GM12878 (cell line): Measurements from ENCODE around the gene CHKA. TPM values are rescaled to one million over a fixed set of nuclear protein-coding genes. Genes with fewer than 3 reads are reported as not detected.

ENCODE experiments used
- ATAC-seq: fragments of 200-7000 bp; cut with Tn5 transposase; 3 replicates; pipeline ENCODE4 v1.9.1; 2020; ENCODE audit warnings: mild to moderate bottlenecking, moderate library complexity
- BruUV-seq: library from RNA; stranded (reverse); fragments of 400-500 nt; replicated peaks from 2 replicates; lab custom pipeline; 2021; lab: Mats Ljungman, UMichigan
- CTCF ChIA-PET: fragments of 300-600 bp; sonication (Branson Sonifier 250); formaldehyde crosslinking; extraction: SDS; loops from one replicate; lab custom pipeline; 2021; ENCODE audit warnings: inconsistent platforms; lab: Yijun Ruan, JAX
- POLR2A ChIA-PET: fragments of 350-600 bp; formaldehyde crosslinking; extraction: SDS; loops from one replicate; lab custom pipeline; 2021; ENCODE audit warnings: inconsistent platforms; lab: Charles Lee
- RAD21 ChIA-PET: fragments of 300-600 bp; sonication (Branson Sonifier 250); formaldehyde crosslinking; loops from one replicate; lab custom pipeline; 2023; ENCODE audit warnings: antibody characterized with exemption; ENCODE audit not compliant: unreplicated experiment; lab: Charles Lee
- SMC1A ChIA-PET: fragments of 300-600 bp; sonication (Branson Sonifier 250); formaldehyde crosslinking; loops from one replicate; lab custom pipeline; 2023; ENCODE audit not compliant: unreplicated experiment, uncharacterized antibody; lab: Charles Lee
- DNase-seq: peaks from one replicate; pipeline ENCODE4 v3.0.0-alpha.2; 2011; ENCODE audit warnings: low read depth, low spot score
- FAIRE-seq: peaks from 3 replicates; lab custom pipeline; 2011; peaks lifted over from hg19 to GRCh38; lab: Jason Lieb, UNC
- H2AFZ ChIP-seq: 2 replicates; pipeline ENCODE4 v1.6.0; 2011; ENCODE audit warnings: low read depth, low read length, control low read depth; ENCODE audit not compliant: control insufficient read depth
- H3K27ac ChIP-seq: 2 replicates; pipeline ENCODE4 v1.5.1; 2011; ENCODE audit warnings: control low read depth; ENCODE audit not compliant: control insufficient read depth, insufficient read depth
- H3K27me3 ChIP-seq, 2 experiments: replicated peaks in 1 of 2; 2 replicates each; pipeline versions ENCODE4 v1.6.0 to v1.6.1; 2011; ENCODE audit warnings: low read length in 1 of 2; ENCODE audit not compliant: control insufficient read depth in 2 of 2, insufficient read depth in 2 of 2
- H3K36me3 ChIP-seq, 2 experiments: 2 replicates each; pipeline ENCODE4 v1.5.1; 2011; ENCODE audit warnings: low read length in 1 of 2; ENCODE audit not compliant: control insufficient read depth in 2 of 2, insufficient read depth in 2 of 2
- H3K4me1 ChIP-seq: 2 replicates; pipeline ENCODE4 v1.6.1; 2011; ENCODE audit warnings: mild to moderate bottlenecking, low read length, moderate library complexity, mixed read lengths; ENCODE audit not compliant: control insufficient read depth, insufficient read depth
- H3K4me2 ChIP-seq: 2 replicates; pipeline ENCODE4 v1.6.0; 2011; ENCODE audit warnings: control low read depth; ENCODE audit not compliant: control insufficient read depth, insufficient read depth
- H3K4me3 ChIP-seq: fragments of 200-600 bp; sonication (generic); 2 replicates; pipeline ENCODE4 v1.5.1; 2016
- H3K79me2 ChIP-seq: 2 replicates; pipeline ENCODE4 v1.6.0; 2011; ENCODE audit warnings: low read length; ENCODE audit not compliant: control insufficient read depth, insufficient read depth
- H3K9ac ChIP-seq: 2 replicates; pipeline ENCODE4 v1.8.0; 2011; ENCODE audit warnings: low read length, control low read depth, mixed read lengths; ENCODE audit not compliant: control insufficient read depth, insufficient read depth
- H3K9me3 ChIP-seq: replicated peaks from 3 replicates; pipeline ENCODE4 v1.5.1; 2011; ENCODE audit warnings: mild to moderate bottlenecking, low read length; ENCODE audit not compliant: control insufficient read depth, insufficient read depth
- H4K20me1 ChIP-seq: 2 replicates; pipeline ENCODE4 v1.6.0; 2011; ENCODE audit not compliant: control insufficient read depth, insufficient read depth
- ASH2L ChIP-seq: fragments of 300-600, 200-600 bp; sonication (generic); IDR thresholded peaks from 2 replicates; pipeline ENCODE4 v1.6.1; 2017; ENCODE audit warnings: low read depth, mild to moderate bottlenecking, borderline replicate concordance
- BRCA1 ChIP-seq: IDR thresholded peaks from 2 replicates; pipeline ENCODE4 v1.6.1; 2011; ENCODE audit warnings: low read depth, low read length, improper control_type of control experiment
- CHD4 ChIP-seq: fragments of 200-600 bp; sonication (generic); IDR thresholded peaks from 2 replicates; pipeline ENCODE4 v1.6.1; 2016; ENCODE audit warnings: mild to moderate bottlenecking
- FOXK2 ChIP-seq: fragments of 450-650 bp; IDR thresholded peaks from 2 replicates; pipeline ENCODE4 v1.6.1; 2017; ENCODE audit warnings: mild to moderate bottlenecking, moderate library complexity
- HDAC2 ChIP-seq: fragments of 200-600 bp; sonication (generic); IDR thresholded peaks from 2 replicates; pipeline ENCODE4 v1.6.1; 2017
- HDGF ChIP-seq: fragments of 450-650 bp; IDR thresholded peaks from 2 replicates; pipeline ENCODE4 v1.6.1; 2016; ENCODE audit warnings: antibody characterized with exemption
- RBBP5 ChIP-seq: fragments of 200-600 bp; sonication (generic); conservative IDR thresholded peaks from 2 replicates; pipeline ENCODE4 v1.6.1; 2016
- SP1 ChIP-seq: IDR thresholded peaks from one replicate; pipeline ENCODE4 v1.6.1; 2011; ENCODE audit warnings: low read depth, low read length
- SREBF1 ChIP-seq: IDR thresholded peaks from 2 replicates; pipeline ENCODE4 v1.6.1; 2012; ENCODE audit warnings: mild to moderate bottlenecking, low read length
- WGBS: methylation state at CpG from one replicate; pipeline ENCODE4 v1.1.6; 2016; ENCODE audit warnings: low lambda C conversion rate; ENCODE audit not compliant: insufficient replicate concordance, insufficient coverage; ENCODE audit errors: missing lambda C conversion rate; 5-methylcytosine and 5-hydroxymethylcytosine counted together
- in situ Hi-C: fragments of 300-500 bp; cut with MboI; formaldehyde crosslinking; loops from 9 replicates; pipeline ENCODE4 v1.14.3; 2018; ENCODE audit warnings: mixed read lengths
- intact Hi-C: fragments of 100-400 bp; cut with micrococcal nuclease; formaldehyde crosslinking; loops from one replicate; pipeline ENCODE4 v1.14.2; 2022; ENCODE audit not compliant: unreplicated experiment
- polyA plus RNA-seq, 11 experiments: library from polyadenylated mRNA; depleted of rRNA in 4 of 11; unstranded in 6 of 11; stranded (reverse) in 5 of 11; fragments of >200 nt; fragmentation: Nextera tagmentation in 4 of 11; fragmentation: Illumina TruSeq in 1 of 11; extraction: Ambion mirVana in 4 of 11; extraction: Trizol in 1 of 11; gene quantifications; 1 replicate in 1 of 11; 2 replicates in 10 of 11; pipeline versions ENCODE4 v1.2.1 to v1.2.3, GENCODE V29; 2011 to 2016; ENCODE audit warnings: inconsistent platforms in 2 of 11, missing spikeins in 2 of 11, low read depth in 1 of 11
- total RNA-seq, 4 experiments: library from RNA; depleted of rRNA in 3 of 4; stranded (reverse); fragments of >200 nt in 3 of 4; fragmentation: Illumina TruSeq in 1 of 4; extraction: Trizol in 1 of 4; gene quantifications; 2 replicates each; pipeline versions ENCODE4 v1.2.1 to v1.2.3, GENCODE V29; 2013 to 2021

The CHKA gene
- total and polyA plus RNA-seq, 10 of the 15 experiments (the other 5 are each of a cell fraction or from before 2014, with no cell fraction given) = 5.2 to 29.2 (median 21.2) TPM

DNA sequence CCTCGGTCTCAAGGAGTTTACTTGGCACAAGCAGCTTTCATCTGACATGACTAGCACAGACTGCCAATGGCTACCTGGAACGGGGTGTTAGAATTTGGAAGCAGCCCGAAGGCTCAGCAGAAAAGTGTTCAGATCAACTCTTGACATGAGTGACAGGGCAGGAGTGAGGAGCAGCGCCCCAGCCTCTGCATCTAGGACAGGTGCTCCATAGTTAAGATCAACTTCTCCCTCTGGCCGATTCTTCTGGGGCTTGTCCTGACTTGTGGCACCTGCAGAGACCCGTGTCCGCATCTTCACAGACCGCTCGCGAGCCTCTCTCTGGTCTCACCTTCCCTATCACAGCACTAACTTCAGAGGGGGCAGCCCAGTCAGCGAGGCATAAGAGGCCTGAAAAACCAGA is 42.5 kb upstream of the CHKA start (continued):
- TF ChIP-seq SP1 (no peak), ASH2L (no peak), FOXK2 (no peak), SREBF1 (no peak), HDGF (no peak)
- TF ChIP-seq, all 136 proteins: peak for 0

DNA sequence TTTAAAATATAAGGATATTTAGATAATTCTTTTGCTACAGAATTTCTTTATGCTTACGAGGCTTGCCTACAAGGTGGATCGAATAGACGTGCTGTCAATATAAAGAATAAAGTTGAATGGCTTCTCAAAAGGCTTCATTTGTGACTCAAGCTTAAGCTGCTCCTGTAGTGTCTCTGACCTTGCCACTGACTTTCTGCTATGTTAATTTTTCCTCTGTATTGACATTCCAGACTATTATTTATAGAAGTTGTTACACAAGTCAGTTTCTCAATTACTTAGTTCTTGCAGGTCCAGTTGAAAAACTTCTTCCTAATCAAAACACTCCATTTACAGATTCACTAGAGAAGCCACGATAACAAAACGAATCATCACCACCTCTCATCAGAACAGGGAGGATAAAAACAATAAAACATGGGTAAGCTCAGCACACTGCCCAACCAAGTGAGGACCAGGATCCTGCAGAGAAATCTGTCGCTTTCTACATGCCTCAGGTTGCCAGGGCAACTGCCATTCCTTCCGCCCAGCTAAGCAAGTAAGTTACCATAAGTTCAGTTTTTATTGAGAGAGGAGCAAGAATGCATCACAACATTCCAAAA is 39.0 kb upstream of the CHKA start:
- no TSS peak for BruUV-seq
- ATAC-seq = no peak
- Histone ChIP-seq H3K27ac (no peak overlapping the region), H3K9ac (no peak overlapping the region), H3K9me3 (no peaks in the 10 kb centered on the region), H3K27me3 (no peaks in the 10 kb centered on the region), H3K4me1 (no peaks in the 10 kb centered on the region), H3K4me3 (no peak overlapping the region), H3K36me3 (peaks cover 0 to 7% of the 10 kb centered on the region in 2 experiments; a peak in 1 of 4 replicates), H3K4me2 (no peak overlapping the region), H3K79me2 (no peaks in the 10 kb centered on the region), H2AFZ (no peak overlapping the region), H4K20me1 (no peaks in the 10 kb centered on the region)
- TF ChIP-seq HDAC2 = no peak
- no peak for TF ChIP-seq RBBP5
- no peak for TF ChIP-seq BRCA1
- TF ChIP-seq CHD4 = no peak
- RAD21 ChIA-PET = no interaction called here
- SMC1A ChIA-PET = interaction anchor here (1.2 to 1.5 kb wide), 2 partner anchors 11 to 14 kb away, joined by 3 to 4 read pairs; no protein-coding TSS in a partner anchor
- in situ Hi-C loops (no loop called here), intact Hi-C loops (no loop called here)
- no peak for FAIRE-seq
- no peak for DNase-seq
- POLR2A ChIA-PET = no interaction called here
- CTCF ChIA-PET = no interaction called here
- WGBS = 95% methylated on average over 7 of the region's 7 CpGs
